ENCODE results near the gene SPDYE11.
"Not testable (repeated sequence)": the region's sequence is repeated elsewhere in the genome, so short reads cannot be mapped to it uniquely, and the experiment has no call there.

SPDYE11 gene

GRCh38 chr7:73057811-73058210, at the start of gene SPDYE11:
SPDYE11 (minus strand) TSS chr7:73057911; CDS start chr7:73056111, 1,800 bp downstream.
- not testable (repeated sequence) for H3K36me3 Mint-ChIP-seq (ENCODE audit: low read depth); DNase-seq; H3K4me1 Mint-ChIP-seq; H3K4me3 Mint-ChIP-seq; H3K9me3 Mint-ChIP-seq; H3K27ac Mint-ChIP-seq; H3K27me3 Mint-ChIP-seq; ATAC-seq

GRCh38 chr7:73085938-73086337, 28.2 kb upstream of the SPDYE11 start, which contains the start of gene SPDYE9:
SPDYE9 (minus strand) TSS chr7:73086038; CDS start chr7:73084238, 1,800 bp downstream.
- not testable (repeated sequence) for H3K27me3 Mint-ChIP-seq

GRCh38 chr7:73029666-73030065, 28.0 kb downstream of the SPDYE11 start, which contains the start of gene SPDYE8:
SPDYE8 (minus strand) TSS chr7:73029766; CDS start chr7:73027966, 1,800 bp downstream.
- H3K9me3 Mint-ChIP-seq; H3K27me3 Mint-ChIP-seq; DNase-seq; ATAC-seq; H3K4me1 Mint-ChIP-seq; H3K27ac Mint-ChIP-seq; H3K4me3 Mint-ChIP-seq; H3K36me3 Mint-ChIP-seq (ENCODE audit: low read depth): not testable (repeated sequence)

More at GRCh38 chr7:73085938-73086337, 28.2 kb upstream of the SPDYE11 start, which contains the start of gene SPDYE9:
- H3K36me3 Mint-ChIP-seq (ENCODE audit: low read depth); H3K27ac Mint-ChIP-seq; H3K4me3 Mint-ChIP-seq; H3K9me3 Mint-ChIP-seq; H3K4me1 Mint-ChIP-seq; ATAC-seq; DNase-seq: not testable (repeated sequence)

GRCh38 chr7:73006491-73006890, 51.2 kb downstream of the SPDYE11 start:
- not testable (repeated sequence) for H3K36me3 Mint-ChIP-seq (ENCODE audit: low read depth)

GRCh38 chr7:73005693-73006447, 51.8 kb downstream of the SPDYE11 start:
- peak; percentile 91 for ATAC-seq
- peak; percentile 91 for DNase-seq
- H3K27me3 Mint-ChIP-seq; H3K36me3 Mint-ChIP-seq (ENCODE audit: low read depth); H3K9me3 Mint-ChIP-seq: not testable (repeated sequence)
- Mint-ChIP-seq H3K4me3 (peak overlapping the region; percentile 95), H3K4me1 (peaks cover 11% of the 10 kb centered on the region), H3K27ac (peak overlapping the region; percentile 99)

More at GRCh38 chr7:73006491-73006890, 51.2 kb downstream of the SPDYE11 start:
- not testable (repeated sequence) for H3K9me3 Mint-ChIP-seq, ATAC-seq, H3K27ac Mint-ChIP-seq, H3K27me3 Mint-ChIP-seq, DNase-seq
- Mint-ChIP-seq H3K4me3 (peak overlapping the region; percentile 59), H3K4me1 (peaks cover 11% of the 10 kb centered on the region)

- H3K4me3 Mint-ChIP-seq: peak overlapping the region; percentile 95
- not testable (repeated sequence) for H3K9me3 Mint-ChIP-seq; H3K36me3 Mint-ChIP-seq (ENCODE audit: low read depth); H3K27me3 Mint-ChIP-seq
- H3K27ac Mint-ChIP-seq: peak overlapping the region; percentile 99
- DNase-seq (peak; percentile 82), ATAC-seq (peak; percentile 91)
- H3K4me1 Mint-ChIP-seq: peaks cover 11% of the 10 kb centered on the region
These were observed 52.4 kb downstream of the SPDYE11 start for GRCh38 chr7:73005356-73005692.

GRCh38 chr7:72997887-72998468, 59.7 kb downstream of the SPDYE11 start:
- H3K9me3 Mint-ChIP-seq; ATAC-seq; H3K4me3 Mint-ChIP-seq; H3K36me3 Mint-ChIP-seq (ENCODE audit: low read depth); DNase-seq; H3K27ac Mint-ChIP-seq; H3K4me1 Mint-ChIP-seq; H3K27me3 Mint-ChIP-seq: not testable (repeated sequence)

Measured in activated naive CD8-positive, alpha-beta T cell treated with anti-CD3 and anti-CD28 coated beads, Interleukin-2, amount 50 U/mL, for 24 hours (primary cell).